ENCODE data around the gene PLIN1.

PLIN1 gene

GRCh38 chr15:89628806-89629715 lies 50.1 kb downstream of the PLIN1 start:
- DNase-seq (ENCODE audit: low spot score): no peak

- DNase-seq (ENCODE audit: low spot score): no peak
These were observed 50.9 kb downstream of the PLIN1 start for GRCh38 chr15:89628301-89628700.

- DNase-seq (ENCODE audit: low spot score): no peak
These were observed 51.8 kb downstream of the PLIN1 start for GRCh38 chr15:89627256-89627970.

GRCh38 chr15:89625716-89626115 lies 53.5 kb downstream of the PLIN1 start:
- DNase-seq (ENCODE audit: low spot score): no peak

- DNase-seq (ENCODE audit: low spot score): no peak
These were observed 56.0 kb downstream of the PLIN1 start for GRCh38 chr15:89623165-89623564.

- no peak for DNase-seq (ENCODE audit: low spot score)
These were observed 57.6 kb downstream of the PLIN1 start for GRCh38 chr15:89621547-89621946.

- DNase-seq (ENCODE audit: low spot score): no peak
These were observed 62.9 kb downstream of the PLIN1 start for GRCh38 chr15:89616228-89616627.

GRCh38 chr15:89615135-89615534 lies 64.0 kb downstream of the PLIN1 start:
- no peak for DNase-seq (ENCODE audit: low spot score)

Data from ecto neural progenitor cell (in vitro differentiated cells).